IMR-90 (cell line): Measurements from ENCODE around the gene IL15RA. TPM values are rescaled to one million over a fixed set of nuclear protein-coding genes. Genes with fewer than 3 reads are reported as not detected.
A peak's percentile ranks its signal among the peaks of the same experiment; 100 is the strongest.

ENCODE experiments used
- ATAC-seq: fragments of 200-7000 bp; cut with Tn5 transposase; 2 replicates; pipeline ENCODE4 v1.9.1; 2020; ENCODE audit warnings: low read depth, mild to moderate bottlenecking, moderate library complexity
- BruUV-seq: library from RNA; stranded (reverse); fragments of 400-500 nt; replicated peaks from 2 replicates; lab custom pipeline; 2021; lab: Mats Ljungman, UMichigan
- CTCF ChIA-PET: fragments of 300-600 bp; formaldehyde crosslinking; extraction: SDS; loops from one replicate; lab custom pipeline; 2021; ENCODE audit warnings: antibody characterized with exemption; lab: Yijun Ruan, JAX
- POLR2A ChIA-PET: fragments of 300-600 bp; sonication (Branson Sonifier 250); formaldehyde crosslinking; loops from one replicate; lab custom pipeline; 2022; ENCODE audit warnings: antibody characterized with exemption; ENCODE audit not compliant: unreplicated experiment; lab: Charles Lee
- DNase-seq: peaks from one replicate; pipeline ENCODE4 v3.0.0; 2013
- H2AFZ ChIP-seq: replicated peaks from 2 replicates; pipeline ENCODE3; 2013; ENCODE audit warnings: low read length, mild to moderate bottlenecking; ENCODE audit not compliant: poor library complexity
- H2AK5ac ChIP-seq: 2 replicates; pipeline ENCODE4 v1.6.1; 2013; ENCODE audit warnings: low read depth, low read length, inconsistent platforms
- H2AK9ac ChIP-seq: replicated peaks from 2 replicates; pipeline ENCODE3; 2013; ENCODE audit warnings: mild to moderate bottlenecking, low read depth, low read length, moderate library complexity; ENCODE audit not compliant: poor library complexity
- H2BK120ac ChIP-seq: 2 replicates; pipeline ENCODE4 v1.6.1; 2013; ENCODE audit warnings: low read depth, low read length, inconsistent platforms
- H2BK15ac ChIP-seq: 3 replicates; pipeline ENCODE4 v1.6.1; 2013; ENCODE audit warnings: low read depth, low read length, inconsistent platforms
- H2BK20ac ChIP-seq: 2 replicates; pipeline ENCODE4 v1.6.1; 2013; ENCODE audit warnings: low read depth, mild to moderate bottlenecking, inconsistent platforms, low read length, moderate library complexity
- H2BK5ac ChIP-seq: 2 replicates; pipeline ENCODE4 v1.6.1; 2013; ENCODE audit warnings: mild to moderate bottlenecking, low read depth, low read length, inconsistent platforms; ENCODE audit not compliant: poor library complexity, severe bottlenecking
- H3K14ac ChIP-seq: replicated peaks from 2 replicates; pipeline ENCODE4 v1.6.1; 2013; ENCODE audit warnings: low read depth, low read length, inconsistent platforms
- H3K18ac ChIP-seq: 2 replicates; pipeline ENCODE4 v1.6.1; 2013; ENCODE audit warnings: low read depth, low read length, control low read depth
- H3K23ac ChIP-seq: 2 replicates; pipeline ENCODE4 v1.6.1; 2013; ENCODE audit warnings: low read depth, low read length, inconsistent platforms
- H3K27ac ChIP-seq: 2 replicates; pipeline ENCODE4 v1.5.1; 2013; ENCODE audit warnings: mild to moderate bottlenecking, control low read depth, low read length; ENCODE audit not compliant: insufficient read depth
- H3K27me3 ChIP-seq: 2 replicates; pipeline ENCODE4 v1.6.1; 2013; ENCODE audit warnings: low read length; ENCODE audit not compliant: control insufficient read depth, insufficient read depth
- H3K36me3 ChIP-seq: 2 replicates; pipeline ENCODE4 v1.6.1; 2013; ENCODE audit warnings: low read length, mixed read lengths; ENCODE audit not compliant: control insufficient read depth, insufficient read depth
- H3K4ac ChIP-seq: 2 replicates; pipeline ENCODE4 v1.6.1; 2013; ENCODE audit warnings: low read depth, low read length, inconsistent platforms
- H3K4me1 ChIP-seq: 2 replicates; pipeline ENCODE4 v1.6.1; 2013; ENCODE audit warnings: low read length, mixed read lengths; ENCODE audit not compliant: control insufficient read depth, insufficient read depth
- H3K4me2 ChIP-seq: 2 replicates; pipeline ENCODE4 v1.6.1; 2013; ENCODE audit warnings: low read depth, mild to moderate bottlenecking, control low read depth, low read length, moderate library complexity
- H3K4me3 ChIP-seq: 2 replicates; pipeline ENCODE4 v1.5.1; 2013; ENCODE audit warnings: low read depth, mild to moderate bottlenecking, control low read depth, low read length, moderate library complexity; ENCODE audit not compliant: insufficient read depth
- H3K56ac ChIP-seq: 2 replicates; pipeline ENCODE4 v1.6.1; 2013; ENCODE audit warnings: low read length, inconsistent platforms; ENCODE audit not compliant: insufficient read depth; ENCODE audit errors: extremely low read depth
- H3K79me1 ChIP-seq, 2 experiments: 2 replicates each; pipeline ENCODE4 v1.6.1; 2013; ENCODE audit warnings: low read length in 2 of 2, inconsistent platforms in 1 of 2, low read depth in 1 of 2
- H3K9ac ChIP-seq: 2 replicates; pipeline ENCODE4 v1.6.1; 2013; ENCODE audit warnings: low read depth, low read length, control low read depth
- H3K9me1 ChIP-seq: 2 replicates; pipeline ENCODE4 v1.6.1; 2013; ENCODE audit warnings: low read length, inconsistent platforms; ENCODE audit not compliant: insufficient read depth
- H3K9me3 ChIP-seq: 2 replicates; pipeline ENCODE4 v1.6.1; 2013; ENCODE audit warnings: low read length; ENCODE audit not compliant: control insufficient read depth, insufficient read depth
- H4K20me1 ChIP-seq: 2 replicates; pipeline ENCODE4 v1.6.1; 2013; ENCODE audit warnings: low read length, inconsistent platforms; ENCODE audit not compliant: insufficient read depth
- H4K5ac ChIP-seq: 2 replicates; pipeline ENCODE4 v1.6.1; 2013; ENCODE audit warnings: mild to moderate bottlenecking, low read depth, low read length, control low read depth
- H4K8ac ChIP-seq, 2 experiments: 2 replicates each; pipeline ENCODE4 v1.6.1; 2013; ENCODE audit warnings: low read depth in 2 of 2, low read length in 2 of 2, control low read depth in 1 of 2, inconsistent platforms in 1 of 2
- H4K91ac ChIP-seq: 2 replicates; pipeline ENCODE4 v1.6.1; 2013; ENCODE audit warnings: low read depth, low read length, inconsistent platforms; ENCODE audit not compliant: insufficient read depth
- NFE2L2 ChIP-seq: fragments of 150-350 bp; IDR thresholded peaks from 2 replicates; pipeline ENCODE4 v1.6.1; 2016; ENCODE audit warnings: low read depth, mild to moderate bottlenecking, low read length
- WGBS, 2 experiments: methylation state at CpG; one replicate each; pipeline versions ENCODE4 v1.1.5 to v1.1.7; 2013; ENCODE audit warnings: missing lambda C conversion rate in 2 of 2; ENCODE audit not compliant: insufficient read length in 1 of 2; ENCODE audit errors: extremely low coverage in 2 of 2; 5-methylcytosine and 5-hydroxymethylcytosine counted together
- dilution Hi-C: fragments of 300-500 bp; cut with HindIII; formaldehyde crosslinking; loops from one replicate; pipeline ENCODE4 v1.14.3; 2018; ENCODE audit warnings: low sequenced_read_pairs; ENCODE audit not compliant: unreplicated experiment
- in situ Hi-C: fragments of 300-500 bp; cut with MboI; formaldehyde crosslinking; loops from 3 replicates; pipeline ENCODE4 v1.14.3; 2019; ENCODE audit warnings: low sequenced_read_pairs, inconsistent platforms, mixed read lengths
- intact Hi-C: fragments of 100-400 bp; cut with micrococcal nuclease; formaldehyde crosslinking; loops from 2 replicates; pipeline ENCODE4 v1.10.0; 2022
- polyA plus RNA-seq, 3 experiments: library from polyadenylated mRNA; depleted of rRNA; stranded (reverse); fragments of >200 nt; gene quantifications; 2 replicates each; pipeline ENCODE4 v1.2.3, GENCODE V29; 2012; ENCODE audit warnings: low replicate concordance in 1 of 3
- total RNA-seq: library from RNA; depleted of rRNA; stranded (reverse); fragments of >200 nt; gene quantifications from 2 replicates; pipeline ENCODE4 v1.2.3, GENCODE V29; 2012
- TF ChIP-seq, protein P1 (sequence below): fragments of 150-350 bp; IDR thresholded peaks from 2 replicates; pipeline ENCODE4 v1.6.1; 2017; ENCODE audit warnings: mild to moderate bottlenecking, antibody characterized with exemption, low read length, low read depth

Gene IL15RA
- total and polyA plus RNA-seq, 2 of the 4 experiments (the other 2 are of a cell fraction): 2.0 to 7.6 TPM

DNA sequence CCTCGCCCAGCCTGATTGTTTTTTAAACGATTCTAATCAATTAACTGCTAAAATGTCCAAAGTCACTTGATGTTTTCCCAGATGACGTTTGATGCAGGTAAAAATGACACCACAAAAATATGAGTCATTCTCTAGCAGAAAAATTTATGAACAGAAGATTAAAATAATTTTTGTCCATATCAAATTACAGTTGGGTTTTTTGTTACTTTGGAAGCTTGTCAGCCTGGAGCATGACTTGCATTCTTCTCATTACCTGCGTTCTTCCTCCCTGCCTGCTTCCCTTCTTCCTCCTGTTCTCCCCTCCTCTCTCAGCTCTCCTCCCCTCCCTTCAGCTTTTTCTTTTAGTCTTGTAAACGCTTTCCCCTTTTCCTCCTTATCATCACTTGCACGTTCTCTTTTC lies 18.7 kb downstream of the IL15RA start:
- peaks cover 26% of the 10 kb centered on the region for H3K9me1 ChIP-seq
- peaks cover 0 to 18% of the 10 kb centered on the region in 2 experiments; a peak in 1 of 4 replicates for H3K79me1 ChIP-seq
- peak overlapping the region; percentile 81; the same call in 2 of the 3 replicates for H2BK15ac ChIP-seq
- dilution Hi-C loops: no loop called here
- peak overlapping the region; percentile 82 for H2BK5ac ChIP-seq
- H3K14ac ChIP-seq: peak overlapping the region; percentile 54; the same call in 1 of the 2 replicates
- peak overlapping the region; percentile 77 for H3K27ac ChIP-seq
- ChIA-PET CTCF (interaction anchor here (1.0 to 1.2 kb wide), 2 partner anchors 11 to 132 kb away, joined by 3 read pairs; no protein-coding TSS in a partner anchor), POLR2A (no interaction called here)
- peaks cover 5% of the 10 kb centered on the region; the same call in 1 of the 2 replicates for H3K36me3 ChIP-seq
- no peak overlapping the region for H3K56ac ChIP-seq
- no peak overlapping the region for H2AK9ac ChIP-seq
- peak overlapping the region; percentile 76; the same call in 1 of the 2 replicates for H3K4me2 ChIP-seq
- BruUV-seq: no TSS peak
- H3K18ac ChIP-seq: peak overlapping the region; percentile 61; the same call in 1 of the 2 replicates
- no peaks in the 10 kb centered on the region for H3K9me3 ChIP-seq
- peak overlapping the region in 1 of 2 experiments; percentile 70; a peak in 1 of 4 replicates for H4K8ac ChIP-seq
- H3K23ac ChIP-seq: peak overlapping the region; percentile 48; the same call in 1 of the 2 replicates
- in situ Hi-C loops: no loop called here
- peaks cover 18% of the 10 kb centered on the region for H3K4me1 ChIP-seq
- peak overlapping the region; percentile 86 for H2BK20ac ChIP-seq
- no CpG with 5 or more reads among the region's 6 CpGs for WGBS, 2 experiments
- DNase-seq: peak; percentile 56
- H4K5ac ChIP-seq: no peak overlapping the region
- intact Hi-C loops: loop anchor here (2.0 to 10.0 kb wide), 2 partner anchors 18 to 206 kb away; partner anchors contain the start of gene IL15RA
- peak; percentile 74 for TF ChIP-seq NFE2L2
- TF ChIP-seq, protein P1, sequence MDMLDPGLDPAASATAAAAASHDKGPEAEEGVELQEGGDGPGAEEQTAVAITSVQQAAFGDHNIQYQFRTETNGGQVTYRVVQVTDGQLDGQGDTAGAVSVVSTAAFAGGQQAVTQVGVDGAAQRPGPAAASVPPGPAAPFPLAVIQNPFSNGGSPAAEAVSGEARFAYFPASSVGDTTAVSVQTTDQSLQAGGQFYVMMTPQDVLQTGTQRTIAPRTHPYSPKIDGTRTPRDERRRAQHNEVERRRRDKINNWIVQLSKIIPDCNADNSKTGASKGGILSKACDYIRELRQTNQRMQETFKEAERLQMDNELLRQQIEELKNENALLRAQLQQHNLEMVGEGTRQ: no peak
- peak overlapping the region; percentile 78 for H3K4ac ChIP-seq
- no peak overlapping the region for H3K9ac ChIP-seq
- no peak overlapping the region for H2AFZ ChIP-seq
- H3K27me3 ChIP-seq: no peaks in the 10 kb centered on the region
- H4K91ac ChIP-seq: peak overlapping the region; percentile 45
- no peak for ATAC-seq
- peak overlapping the region; percentile 95 for H2AK5ac ChIP-seq
- no peak overlapping the region for H3K4me3 ChIP-seq
- H4K20me1 ChIP-seq: no peaks in the 10 kb centered on the region
- peak overlapping the region; percentile 86 for H2BK120ac ChIP-seq
